Left lung (tissue), 10 donors: Measurements from ENCODE around the gene RRP12. TPM values are rescaled to one million over a fixed set of nuclear protein-coding genes. Genes with fewer than 3 reads are reported as not detected.
"Not testable (repeated sequence)": the region's sequence is repeated elsewhere in the genome, so short reads cannot be mapped to it uniquely, and the experiment has no call there.

Source experiments
- ATAC-seq: fragments of 200-7000 bp; cut with Tn5 transposase; one replicate; pipeline ENCODE4 v1.9.1; 2020; ENCODE audit warnings: moderate library complexity
- DNase-seq, 4 donors: peaks; one replicate each; pipeline ENCODE4 v3.0.0-alpha.2; 2013 to 2020
- H3K27ac ChIP-seq, 2 donors: fragments of 200-600 bp; sonication (generic) in 1 of 2; one replicate each; pipeline versions ENCODE4 v1.5.0 to v1.8.0; 2020 to 2021
- H3K27me3 ChIP-seq, 2 donors: fragments of 200-600 bp; sonication (generic) in 1 of 2; one replicate each; pipeline versions ENCODE4 v1.5.0 to v1.8.0; 2020 to 2021
- H3K36me3 ChIP-seq, 2 donors: fragments of 200-600 bp; sonication (generic) in 1 of 2; one replicate each; pipeline versions ENCODE4 v1.5.0 to v1.8.0; 2020 to 2021
- H3K4me1 ChIP-seq, 2 donors: fragments of 200-600 bp; one replicate each; pipeline ENCODE4 v1.8.0; 2021
- H3K4me3 ChIP-seq, 2 donors: fragments of 200-600 bp; sonication (generic) in 1 of 2; one replicate each; pipeline versions ENCODE4 v1.5.0 to v1.8.0; 2020 to 2021; ENCODE audit warnings: mild to moderate bottlenecking in 1 of 2
- H3K9me3 ChIP-seq, 2 donors: fragments of 200-600 bp; sonication (generic) in 1 of 2; one replicate each; pipeline versions ENCODE4 v1.5.0 to v1.8.0; 2020 to 2021
- CTCF ChIP-seq, 2 donors: fragments of 200-600 bp; sonication (generic) in 1 of 2; IDR thresholded peaks; one replicate each; pipeline versions ENCODE4 v1.5.0 to v1.8.0; 2021; ENCODE audit warnings: antibody characterized with exemption in 2 of 2
- intact Hi-C, 2 donors: fragments of 100-400 bp; cut with DNase I; formaldehyde crosslinking; loops; one replicate each; pipeline versions ENCODE4 v1.11.2 to v1.14.2; 2022
- polyA plus RNA-seq, 6 donors: library from polyadenylated mRNA; unstranded; fragments of 120-200 nt; gene quantifications; one replicate each; pipeline ENCODE4 v1.2.1, GENCODE V29; 2013; ENCODE audit not compliant: insufficient read length in 6 of 6
- total RNA-seq, 2 donors: library from RNA; stranded (reverse); fragmentation: NEBNext Ultra II Directional; extraction: Animal tissue kit (Norgen Biotek cat#: 25700); gene quantifications; one replicate each; pipeline ENCODE4 v1.2.1, GENCODE V29; 2021
- donor health status: DM: no; HTN: yes; CAD: no.
- donor health status: DM: no; HTN: no; CAD: no.

RRP12 gene
- total and polyA plus RNA-seq, 8 donors: 21.2 to 40.4 (median 24.8) TPM

- peaks cover 19 to 74% of the 10 kb centered on the region in 2 donors for H3K4me1 ChIP-seq
- peak within 1 kb of the TSS; percentile 93 to 94 for H3K27ac ChIP-seq
- no peaks in the 10 kb centered on the region for H3K27me3 ChIP-seq
- peaks cover 0 to 22% of the 10 kb centered on the region in 2 donors for H3K36me3 ChIP-seq
- DNase-seq (peak; percentile 96 to 99 (median 97)), ATAC-seq (peak; percentile 92)
- H3K9me3 ChIP-seq: no peaks in the 10 kb centered on the region
- intact Hi-C loops: no loop called here
- H3K4me3 ChIP-seq: peak within 1 kb of the TSS; percentile 93 to 98
- peak; percentile 25 to 56 for TF ChIP-seq CTCF (IDR thresholded peaks at IDR 0.05)
These were observed 25.0 kb upstream of the RRP12 start, which contains the start of gene PGAM1 for GRCh38 chr10:97425964-97426775. Gene PGAM1 (plus strand): TSS chr10:97426191. CDS start chr10:97426308, 117 bp downstream.

GRCh38 chr10:97423757-97424098 is 22.6 kb upstream of the RRP12 start:
- H3K4me3 ChIP-seq, ATAC-seq, H3K9me3 ChIP-seq, H3K27me3 ChIP-seq, intact Hi-C loops, H3K36me3 ChIP-seq: not testable (repeated sequence)
- Histone ChIP-seq H3K4me1 (peaks cover 19 to 66% of the 10 kb centered on the region in 2 donors), H3K27ac (peak overlapping the region; percentile 26 to 94)
- DNase-seq: peak in 1 of 4 donors; percentile 50

GRCh38 chr10:97416565-97416964 is 15.4 kb upstream of the RRP12 start:
- no peak for ATAC-seq
- no peak for TF ChIP-seq CTCF (IDR thresholded peaks at IDR 0.05)
- Histone ChIP-seq H3K9me3 (no peaks in the 10 kb centered on the region), H3K36me3 (no peaks in the 10 kb centered on the region), H3K4me3 (no peak overlapping the region), H3K27ac (no peak overlapping the region), H3K27me3 (no peaks in the 10 kb centered on the region), H3K4me1 (peaks cover 0 to 35% of the 10 kb centered on the region in 2 donors)
- intact Hi-C loops: no loop called here
- no peak for DNase-seq

- no peaks in the 10 kb centered on the region for H3K9me3 ChIP-seq
- intact Hi-C loops: no loop called here
- peak; percentile 14 for ATAC-seq
These were observed 11.8 kb upstream of the RRP12 start for GRCh38 chr10:97412891-97413304.

GRCh38 chr10:97411406-97411805 is 10.3 kb upstream of the RRP12 start:
- no peak for ATAC-seq
- no peak for TF ChIP-seq CTCF (IDR thresholded peaks at IDR 0.05)

More at GRCh38 chr10:97412891-97413304, 11.8 kb upstream of the RRP12 start:
- Histone ChIP-seq H3K27me3 (no peaks in the 10 kb centered on the region), H3K36me3 (no peaks in the 10 kb centered on the region), H3K4me3 (no peak overlapping the region), H3K27ac (peak overlapping the region in 1 of 2 donors; percentile 68), H3K4me1 (peaks cover 0 to 49% of the 10 kb centered on the region in 2 donors)
- TF ChIP-seq CTCF (IDR thresholded peaks at IDR 0.05): no peak
- DNase-seq: no peak

More at GRCh38 chr10:97411406-97411805, 10.3 kb upstream of the RRP12 start:
- DNase-seq: no peak
- no peaks in the 10 kb centered on the region for H3K36me3 ChIP-seq
- H3K4me3 ChIP-seq: no peak overlapping the region
- H3K27ac ChIP-seq: peak overlapping the region in 1 of 2 donors; percentile 28
- no peaks in the 10 kb centered on the region for H3K27me3 ChIP-seq
- no peaks in the 10 kb centered on the region for H3K9me3 ChIP-seq
- H3K4me1 ChIP-seq: peaks cover 0 to 64% of the 10 kb centered on the region in 2 donors
- intact Hi-C loops: no loop called here
